ENCODE measurements around the gene EME2. TPM values are rescaled to one million over a fixed set of nuclear protein-coding genes. Genes with fewer than 3 reads are reported as not detected.
A peak's percentile ranks its signal among the peaks of the same experiment; 100 is the strongest.

The EME2 gene
- total and polyA plus RNA-seq, 2 of the 13 experiments (the other 11 are each of a cell fraction or from before 2014, with no cell fraction given), result 4.4 to 7.6 TPM

DNA sequence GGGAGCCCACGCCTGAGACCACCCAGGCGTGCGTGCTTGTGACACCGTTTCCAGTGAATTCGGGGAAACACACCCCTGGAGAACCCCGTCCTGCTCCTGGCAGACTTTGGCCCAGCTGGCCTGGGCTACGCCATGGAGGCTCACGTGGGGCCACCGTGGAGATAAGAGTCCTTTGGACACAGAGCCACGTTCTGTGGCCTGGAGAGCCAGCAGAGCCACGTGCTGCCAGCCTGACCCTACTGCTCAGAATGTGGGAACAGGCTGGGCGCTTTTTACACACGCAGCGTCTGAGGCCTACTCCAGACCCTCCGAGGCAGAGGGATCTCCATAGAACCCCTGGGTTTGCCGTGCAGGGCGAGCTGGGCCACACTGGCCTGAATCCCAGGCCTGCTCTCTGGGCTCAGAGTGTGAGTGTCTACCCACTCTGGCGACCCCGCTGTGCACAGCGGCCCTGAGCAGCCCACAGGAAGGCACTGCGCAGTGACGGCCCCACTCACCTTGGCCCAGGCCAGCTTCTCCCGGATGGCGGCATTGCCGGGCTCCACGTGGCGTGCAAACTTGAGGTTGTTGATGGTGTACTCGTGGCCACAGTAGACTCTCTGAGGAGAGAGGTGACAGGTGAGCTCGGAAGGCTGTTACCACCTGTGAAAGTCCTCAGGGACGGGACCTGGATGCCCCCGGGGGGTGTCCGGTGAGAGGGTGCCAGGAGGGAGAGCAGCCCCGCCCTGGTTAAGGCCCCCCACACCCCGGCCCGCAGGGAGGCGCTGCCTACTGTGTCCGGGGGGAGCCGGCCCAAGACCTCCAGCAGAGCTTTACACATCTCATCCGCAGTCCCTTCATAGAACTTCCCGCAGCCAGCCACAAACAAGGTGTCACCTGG lies 44.0 kb downstream of the EME2 start:
- H3K36me3 ChIP-seq (replicated peaks in 1 of 2; ENCODE audit: control insufficient read depth in 1 of 2, insufficient read depth in 2 of 2, low read length in 2 of 2), result peaks cover 10 to 33% of the 10 kb centered on the region in 2 experiments; a peak in 4 of 5 replicates
- in situ Hi-C loops (cut with HindIII; ENCODE audit: extremely low pct_ligation_motif_present, low pct_unique_long_range_greater_than_20kb), result no loop called here
- H3K9ac ChIP-seq (ENCODE audit: insufficient read depth, low read depth, low read length), result no peak overlapping the region
- H3K27me3 ChIP-seq (ENCODE audit: control insufficient read depth in 1 of 2, insufficient read depth in 2 of 2, low read length in 2 of 2), result no peaks in the 10 kb centered on the region
- H3K79me2 ChIP-seq (ENCODE audit: insufficient read depth, low read length), result no peaks in the 10 kb centered on the region
- TF ChIP-seq, protein P1, sequence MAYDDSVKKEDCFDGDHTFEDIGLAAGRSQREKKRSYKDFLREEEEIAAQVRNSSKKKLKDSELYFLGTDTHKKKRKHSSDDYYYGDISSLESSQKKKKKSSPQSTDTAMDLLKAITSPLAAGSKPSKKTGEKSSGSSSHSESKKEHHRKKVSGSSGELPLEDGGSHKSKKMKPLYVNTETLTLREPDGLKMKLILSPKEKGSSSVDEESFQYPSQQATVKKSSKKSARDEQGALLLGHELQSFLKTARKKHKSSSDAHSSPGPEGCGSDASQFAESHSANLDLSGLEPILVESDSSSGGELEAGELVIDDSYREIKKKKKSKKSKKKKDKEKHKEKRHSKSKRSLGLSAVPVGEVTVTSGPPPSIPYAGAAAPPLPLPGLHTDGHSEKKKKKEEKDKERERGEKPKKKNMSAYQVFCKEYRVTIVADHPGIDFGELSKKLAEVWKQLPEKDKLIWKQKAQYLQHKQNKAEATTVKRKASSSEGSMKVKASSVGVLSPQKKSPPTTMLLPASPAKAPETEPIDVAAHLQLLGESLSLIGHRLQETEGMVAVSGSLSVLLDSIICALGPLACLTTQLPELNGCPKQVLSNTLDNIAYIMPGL (CRISPR knock-in tag; IDR thresholded peaks at IDR 0.05; ENCODE audit: borderline replicate concordance in 1 of 2, low read depth in 1 of 2), result no peak
- TF ChIP-seq AKAP8 (CRISPR knock-in tag; IDR thresholded peaks at IDR 0.05), result 0 out of 2 replicates have a peak, but pooled peaks have one; percentile 27
- TF ChIP-seq POLR2A (IDR thresholded peaks at IDR 0.05; ENCODE audit: insufficient read depth in 1 of 2, low read depth in 2 of 2, low read length in 2 of 2), result 0 out of 4 replicates have a peak, but pooled peaks of 1 of the 2 experiments have one; percentile 24
- FAIRE-seq (no peak), ATAC-seq (no peak), DNase-seq (ENCODE audit: low spot score) (no peak)
- no peaks in the 10 kb centered on the region for H3K9me3 ChIP-seq (ENCODE audit: low read length)
- CTCF ChIA-PET (ENCODE audit: low intra/inter-chr PET ratio, low total read pairs), result no interaction called here
- H3K4me2 ChIP-seq (ENCODE audit: low read depth, low read length), result no peak overlapping the region
- no peak overlapping the region for H3K27ac ChIP-seq (ENCODE audit: extremely low read length, insufficient read depth, low read length)
- WGBS (ENCODE audit: low lambda C conversion rate), result no CpG with 5 or more reads among the region's 40 CpGs
- POLR2A ChIA-PET, result no interaction called here
- intact Hi-C loops (cut with micrococcal nuclease; ENCODE audit: unreplicated experiment), result no loop called here
- BruUV-seq (replicated peaks), result no TSS peak
- H2AFZ ChIP-seq (ENCODE audit: low read length), result no peak overlapping the region
- H3K4me3 ChIP-seq (replicated peaks in 1 of 3; ENCODE audit: insufficient read depth in 1 of 3, low read depth in 2 of 3, low read length in 3 of 3), result no peak overlapping the region
- H3K4me1 ChIP-seq (ENCODE audit: insufficient read depth, low read length), result peaks cover 10% of the 10 kb centered on the region
- H4K20me1 ChIP-seq (ENCODE audit: insufficient read depth, low read length), result peaks cover 5% of the 10 kb centered on the region; the same call in 1 of the 2 replicates

DNA sequence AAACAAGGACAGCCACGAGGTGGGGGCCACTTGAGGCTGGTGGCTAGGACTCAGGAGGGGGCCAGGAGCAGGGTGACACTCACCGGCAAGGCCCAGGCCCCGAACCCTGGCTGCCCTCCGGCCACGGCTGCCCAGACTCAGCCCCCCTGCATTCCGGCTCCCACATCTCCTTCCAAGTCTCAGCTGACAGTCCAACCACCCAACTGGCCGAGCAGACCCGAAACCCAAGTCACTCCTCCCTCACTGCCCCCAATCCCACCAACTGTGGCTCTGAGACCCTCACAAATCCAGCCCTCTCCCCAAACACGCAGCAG lies 44.6 kb downstream of the EME2 start:
- WGBS (ENCODE audit: low lambda C conversion rate), result 95% methylated on average over 6 of the region's 9 CpGs
- DNase-seq (ENCODE audit: low spot score) (no peak), FAIRE-seq (no peak), ATAC-seq (no peak)
- intact Hi-C loops (cut with micrococcal nuclease; ENCODE audit: unreplicated experiment) (no loop called here), in situ Hi-C loops (cut with HindIII; ENCODE audit: extremely low pct_ligation_motif_present, low pct_unique_long_range_greater_than_20kb) (no loop called here)
- Histone ChIP-seq H3K27ac (ENCODE audit: extremely low read length, insufficient read depth, low read length) (no peak overlapping the region), H3K36me3 (replicated peaks in 1 of 2; ENCODE audit: control insufficient read depth in 1 of 2, insufficient read depth in 2 of 2, low read length in 2 of 2) (peaks cover 11 to 39% of the 10 kb centered on the region in 2 experiments; a peak in 4 of 5 replicates), H3K79me2 (ENCODE audit: insufficient read depth, low read length) (no peaks in the 10 kb centered on the region), H3K9me3 (ENCODE audit: low read length) (no peaks in the 10 kb centered on the region), H3K4me3 (replicated peaks in 1 of 3; ENCODE audit: insufficient read depth in 1 of 3, low read depth in 2 of 3, low read length in 3 of 3) (no peak overlapping the region), H3K9ac (ENCODE audit: insufficient read depth, low read depth, low read length) (no peak overlapping the region), H3K4me2 (ENCODE audit: low read depth, low read length) (no peak overlapping the region), H2AFZ (ENCODE audit: low read length) (no peak overlapping the region), H4K20me1 (ENCODE audit: insufficient read depth, low read length) (peaks cover 5% of the 10 kb centered on the region; the same call in 1 of the 2 replicates), H3K27me3 (ENCODE audit: control insufficient read depth in 1 of 2, insufficient read depth in 2 of 2, low read length in 2 of 2) (no peaks in the 10 kb centered on the region), H3K4me1 (ENCODE audit: insufficient read depth, low read length) (peaks cover 10% of the 10 kb centered on the region)
- TF ChIP-seq POLR2A (IDR thresholded peaks at IDR 0.05; ENCODE audit: insufficient read depth in 1 of 2, low read depth in 2 of 2, low read length in 2 of 2) (0 out of 4 replicates have a peak, but pooled peaks of 1 of the 2 experiments have one; percentile 10), ZNF503 (CRISPR knock-in tag; IDR thresholded peaks at IDR 0.05) (no peak), NRL (CRISPR knock-in tag; IDR thresholded peaks at IDR 0.05; ENCODE audit: borderline replicate concordance) (no peak), SAFB2 (CRISPR knock-in tag; IDR thresholded peaks at IDR 0.05; ENCODE audit: borderline replicate concordance, low read depth) (no peak), TBX3 (IDR thresholded peaks at IDR 0.05; ENCODE audit: borderline replicate concordance) (no peak)
- no TSS peak for BruUV-seq (replicated peaks)
- POLR2A ChIA-PET, result no interaction called here
- CTCF ChIA-PET (ENCODE audit: low intra/inter-chr PET ratio, low total read pairs), result no interaction called here

Data from HepG2 (cell line).